GM19043 (cell line): ENCODE measurements around the gene TMEM106B.
A peak's percentile ranks its signal among the peaks of the same experiment; 100 is the strongest.
"Not testable (repeated sequence)": the region's sequence is repeated elsewhere in the genome, so short reads cannot be mapped to it uniquely, and the experiment has no call there.

Experiments used
- ATAC-seq: cut with Tn5 transposase; IDR thresholded peaks from one replicate; pipeline ENCODE4 v1.9.1; 2021; ENCODE audit warnings: low read depth; ENCODE audit not compliant: unreplicated experiment

The TMEM106B gene

GRCh38 chr7:12225017-12225416, 13.9 kb downstream of the TMEM106B start:
- ATAC-seq = not testable (repeated sequence)

- ATAC-seq = no peak
Measured at GRCh38 chr7:12226756-12227155, 15.7 kb downstream of the TMEM106B start.

- ATAC-seq = no peak
Measured at GRCh38 chr7:12228024-12228423, 16.9 kb downstream of the TMEM106B start.

- ATAC-seq = no peak
Measured at GRCh38 chr7:12229046-12229445, 18.0 kb downstream of the TMEM106B start.

- no peak for ATAC-seq
Measured at GRCh38 chr7:12231097-12231496, 20.0 kb downstream of the TMEM106B start.

- ATAC-seq = no peak
Measured at GRCh38 chr7:12233175-12233574, 22.1 kb downstream of the TMEM106B start.

- ATAC-seq = no peak
Measured at GRCh38 chr7:12234334-12234865, 23.3 kb downstream of the TMEM106B start.

GRCh38 chr7:12235970-12236369, 24.9 kb downstream of the TMEM106B start:
- no peak for ATAC-seq

GRCh38 chr7:12237007-12237406, 25.9 kb downstream of the TMEM106B start:
- no peak for ATAC-seq

GRCh38 chr7:12239806-12240205, 28.7 kb downstream of the TMEM106B start:
- no peak for ATAC-seq

- no peak for ATAC-seq
Measured at GRCh38 chr7:12244129-12244528, 33.0 kb downstream of the TMEM106B start.

- no peak for ATAC-seq
Measured at GRCh38 chr7:12244694-12245093, 33.6 kb downstream of the TMEM106B start.

GRCh38 chr7:12249706-12250105, 38.6 kb downstream of the TMEM106B start:
- ATAC-seq = no peak

GRCh38 chr7:12250232-12250631, 39.1 kb downstream of the TMEM106B start:
- ATAC-seq = no peak

GRCh38 chr7:12256090-12256489, 45.0 kb downstream of the TMEM106B start:
- no peak for ATAC-seq

GRCh38 chr7:12257582-12257981, 46.5 kb downstream of the TMEM106B start:
- ATAC-seq = peak; percentile 100

- no peak for ATAC-seq
Measured at GRCh38 chr7:12258074-12258473, 47.0 kb downstream of the TMEM106B start.

- ATAC-seq = no peak
Measured at GRCh38 chr7:12267542-12267941, 56.4 kb downstream of the TMEM106B start.

GRCh38 chr7:12269100-12269895, 58.2 kb downstream of the TMEM106B start:
- no peak for ATAC-seq

GRCh38 chr7:12281038-12281437, 69.9 kb downstream of the TMEM106B start:
- no peak for ATAC-seq

- no peak for ATAC-seq
Measured at GRCh38 chr7:12287901-12288300, 76.8 kb downstream of the TMEM106B start.

GRCh38 chr7:12289996-12290395, 78.9 kb downstream of the TMEM106B start:
- no peak for ATAC-seq
